ENCODE measurements around the gene WWP2.

The WWP2 gene

GRCh38 chr16:69744363-69745231 lies 17.5 kb upstream of the WWP2 start:
- CTCF ChIA-PET = no interaction called here
- TF ChIP-seq FOXK2 (IDR thresholded peaks at IDR 0.05) (no peak), HDGF (IDR thresholded peaks at IDR 0.05; ENCODE audit: borderline replicate concordance) (no peak), ELF4 (IDR thresholded peaks at IDR 0.05) (no peak), FOXA1 (IDR thresholded peaks at IDR 0.05) (no peak), PKNOX1 (IDR thresholded peaks at IDR 0.05) (no peak), CTBP1 (IDR thresholded peaks at IDR 0.05; ENCODE audit: borderline replicate concordance) (no peak), LEF1 (IDR thresholded peaks at IDR 0.05; ENCODE audit: borderline replicate concordance) (no peak), SUZ12 (IDR thresholded peaks at IDR 0.05) (no peak), NFRKB (IDR thresholded peaks at IDR 0.05) (no peak), L3MBTL2 (conservative IDR thresholded peaks at IDR 0.05) (no peak), ARNT (IDR thresholded peaks at IDR 0.05) (no peak), BHLHE40 (IDR thresholded peaks at IDR 0.05; ENCODE audit: borderline replicate concordance) (no peak), ZNF384 (IDR thresholded peaks at IDR 0.05) (no peak)

GRCh38 chr16:69745232-69745612 lies 16.9 kb upstream of the WWP2 start:
- ChIA-PET POLR2A (interaction anchor here (1.3 kb wide), 1 partner anchor 9 kb away, joined by 8 read pairs; the partner anchor contains the start of gene NOB1), CTCF (no interaction called here)
- DNase-seq (ENCODE audit: extremely low spot score) = no peak
- TF ChIP-seq PKNOX1 (IDR thresholded peaks at IDR 0.05) (no peak), BHLHE40 (IDR thresholded peaks at IDR 0.05; ENCODE audit: borderline replicate concordance) (no peak), SP1 (IDR thresholded peaks at IDR 0.05) (no peak), NFRKB (IDR thresholded peaks at IDR 0.05) (no peak), L3MBTL2 (conservative IDR thresholded peaks at IDR 0.05) (no peak), CTBP1 (IDR thresholded peaks at IDR 0.05; ENCODE audit: borderline replicate concordance) (no peak), HDGF (IDR thresholded peaks at IDR 0.05; ENCODE audit: borderline replicate concordance) (no peak), LEF1 (IDR thresholded peaks at IDR 0.05; ENCODE audit: borderline replicate concordance) (no peak), ELF4 (IDR thresholded peaks at IDR 0.05) (no peak), ARNT (IDR thresholded peaks at IDR 0.05) (no peak), FOXM1 (IDR thresholded peaks at IDR 0.05; ENCODE audit: borderline replicate concordance) (no peak), FOXA1 (IDR thresholded peaks at IDR 0.05) (no peak), SUZ12 (IDR thresholded peaks at IDR 0.05) (no peak), TARDBP (IDR thresholded peaks at IDR 0.05) (no peak), FOXK2 (IDR thresholded peaks at IDR 0.05) (no peak), ZNF384 (IDR thresholded peaks at IDR 0.05) (no peak)

More at GRCh38 chr16:69744363-69745231, 17.5 kb upstream of the WWP2 start:
- DNase-seq (ENCODE audit: extremely low spot score) = no peak
- POLR2A ChIA-PET = interaction anchor here (1.3 kb wide), 1 partner anchor 10 kb away, joined by 8 read pairs; the partner anchor contains the start of gene NOB1

GRCh38 chr16:69745959-69746358 lies 16.2 kb upstream of the WWP2 start:
- CTCF ChIA-PET = no interaction called here

GRCh38 chr16:69747115-69747514 lies 15.0 kb upstream of the WWP2 start:
- POLR2A ChIA-PET = no interaction called here

More at GRCh38 chr16:69745959-69746358, 16.2 kb upstream of the WWP2 start:
- no peak for DNase-seq (ENCODE audit: extremely low spot score)
- no peak for TF ChIP-seq PKNOX1 (IDR thresholded peaks at IDR 0.05)
- POLR2A ChIA-PET = interaction anchor here (1.3 kb wide), 1 partner anchor 9 kb away, joined by 8 read pairs; the partner anchor contains the start of gene NOB1

GRCh38 chr16:69748694-69749345 lies 13.3 kb upstream of the WWP2 start:
- POLR2A ChIA-PET = no interaction called here
- CTCF ChIA-PET = no interaction called here
- TF ChIP-seq BHLHE40 (IDR thresholded peaks at IDR 0.05; ENCODE audit: borderline replicate concordance) = no peak
- TF ChIP-seq FOXK2 (IDR thresholded peaks at IDR 0.05) = no peak
- TF ChIP-seq PKNOX1 (IDR thresholded peaks at IDR 0.05) = no peak
- TF ChIP-seq ARNT (IDR thresholded peaks at IDR 0.05) = no peak
- TF ChIP-seq CTBP1 (IDR thresholded peaks at IDR 0.05; ENCODE audit: borderline replicate concordance) = no peak
- no peak for TF ChIP-seq HDGF (IDR thresholded peaks at IDR 0.05; ENCODE audit: borderline replicate concordance)
- no peak for TF ChIP-seq TARDBP (IDR thresholded peaks at IDR 0.05)
- no peak for TF ChIP-seq L3MBTL2 (conservative IDR thresholded peaks at IDR 0.05)
- DNase-seq (ENCODE audit: extremely low spot score) = no peak

More at GRCh38 chr16:69747115-69747514, 15.0 kb upstream of the WWP2 start:
- CTCF ChIA-PET = no interaction called here
- TF ChIP-seq ELF4 (IDR thresholded peaks at IDR 0.05) (no peak), ARNT (IDR thresholded peaks at IDR 0.05) (no peak), BHLHE40 (IDR thresholded peaks at IDR 0.05; ENCODE audit: borderline replicate concordance) (no peak), FOXM1 (IDR thresholded peaks at IDR 0.05; ENCODE audit: borderline replicate concordance) (no peak), SP1 (IDR thresholded peaks at IDR 0.05) (no peak)
- DNase-seq (ENCODE audit: extremely low spot score) = no peak

All from HEK293T (cell line).